Renal cortex interstitium (tissue), 11 donors: ENCODE measurements around the gene CD70. TPM values are rescaled to one million over a fixed set of nuclear protein-coding genes. Genes with fewer than 3 reads are reported as not detected.
"Not testable (repeated sequence)": the region's sequence is repeated elsewhere in the genome, so short reads cannot be mapped to it uniquely, and the experiment has no call there.

Experiments
- DNase-seq, 11 donors: peaks; one replicate each; pipeline ENCODE4 v3.0.0-alpha.2; 2013; ENCODE audit warnings: low read depth in 9 of 11, low spot score in 4 of 11; ENCODE audit errors: extremely low read depth in 1 of 11
- polyA plus RNA-seq, 3 donors: library from polyadenylated mRNA; unstranded; fragments of 120-200 nt; gene quantifications; one replicate each; pipeline ENCODE4 v1.2.1, GENCODE V29; 2013; ENCODE audit not compliant: insufficient read length in 3 of 3

Gene CD70
- polyA plus RNA-seq, 3 donors = 0.19 TPM; not detected in 2

GRCh38 chr19:6579450-6580178 is 11.3 kb downstream of the CD70 start:
- DNase-seq = no peak

GRCh38 chr19:6577476-6578125 is 13.3 kb downstream of the CD70 start:
- no peak for DNase-seq

DNA sequence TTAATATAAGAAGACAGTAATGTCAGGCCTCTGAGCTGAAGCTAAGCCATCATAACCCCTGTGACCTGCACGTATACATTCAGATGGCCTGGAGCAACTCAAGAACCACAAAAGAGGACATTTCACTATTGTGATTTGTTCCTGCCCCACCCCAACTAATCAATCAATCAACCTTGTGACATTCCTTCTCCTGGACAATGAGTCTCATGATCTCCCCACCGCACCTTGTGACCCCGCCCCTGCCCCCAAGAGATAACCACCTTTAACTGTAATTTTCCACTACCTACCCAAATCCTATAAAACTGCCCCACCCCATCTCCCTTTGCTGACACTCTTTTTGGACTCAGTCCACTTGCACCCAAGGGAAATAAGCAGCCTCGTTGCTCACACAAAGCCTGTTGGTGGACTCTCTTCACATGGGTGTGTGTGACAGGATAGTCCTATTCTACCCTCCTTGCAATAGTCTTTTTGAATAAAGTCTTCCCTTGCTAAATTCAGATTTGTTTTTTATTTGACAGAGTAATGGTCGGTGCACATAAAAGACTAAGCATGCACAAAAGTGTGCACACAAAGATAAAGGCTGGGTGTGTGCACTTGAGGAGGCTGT is 14.0 kb downstream of the CD70 start:
- DNase-seq = no peak

- DNase-seq = no peak
Observed at GRCh38 chr19:6573350-6573749, 17.6 kb downstream of the CD70 start.

DNA sequence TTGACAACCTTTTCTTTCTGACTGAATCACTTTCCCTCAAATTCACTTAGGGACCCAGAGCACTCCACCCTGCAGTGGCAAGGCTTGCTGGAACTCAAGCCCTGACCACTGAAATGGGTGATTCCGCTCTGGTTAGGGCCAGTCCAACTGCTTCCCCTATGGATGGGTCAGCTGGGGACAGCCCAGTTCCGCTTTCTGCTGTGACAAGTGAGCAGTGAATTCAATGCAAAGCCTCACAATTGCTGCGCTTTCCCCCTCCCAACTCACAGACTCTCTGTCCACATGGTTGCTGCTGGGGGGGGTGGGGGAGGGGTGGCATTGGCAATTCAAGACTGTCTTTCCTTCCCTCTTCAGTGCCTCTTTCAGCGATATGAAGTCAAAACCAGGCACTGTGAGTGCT is 18.7 kb downstream of the CD70 start:
- no peak for DNase-seq

GRCh38 chr19:6571167-6571566 is 19.8 kb downstream of the CD70 start:
- DNase-seq = no peak

DNA sequence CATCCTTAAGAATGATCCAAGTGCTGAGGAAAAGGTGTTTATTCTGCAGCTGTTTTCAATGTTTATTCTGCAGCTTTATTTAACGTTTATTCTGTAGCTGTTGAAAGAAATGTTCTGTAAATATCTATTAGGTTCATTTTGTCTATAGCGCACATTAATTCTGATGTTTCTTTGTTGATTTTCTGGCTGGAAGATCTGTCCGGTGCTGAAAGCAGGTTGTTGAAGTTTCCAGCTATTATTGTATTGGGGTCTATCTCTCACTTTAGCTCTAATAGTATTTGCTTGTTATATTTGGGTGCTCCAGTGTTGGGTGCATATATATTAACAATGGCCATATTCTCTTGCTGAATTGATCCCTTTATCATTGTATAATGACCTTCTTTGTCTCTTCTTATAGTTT is 20.2 kb downstream of the CD70 start:
- no peak for DNase-seq

GRCh38 chr19:6568816-6569215 is 22.1 kb downstream of the CD70 start:
- DNase-seq = no peak

- DNase-seq = no peak
Observed at GRCh38 chr19:6568010-6568526, 22.9 kb downstream of the CD70 start.

GRCh38 chr19:6566727-6567126 is 24.2 kb downstream of the CD70 start:
- not testable (repeated sequence) for DNase-seq

DNA sequence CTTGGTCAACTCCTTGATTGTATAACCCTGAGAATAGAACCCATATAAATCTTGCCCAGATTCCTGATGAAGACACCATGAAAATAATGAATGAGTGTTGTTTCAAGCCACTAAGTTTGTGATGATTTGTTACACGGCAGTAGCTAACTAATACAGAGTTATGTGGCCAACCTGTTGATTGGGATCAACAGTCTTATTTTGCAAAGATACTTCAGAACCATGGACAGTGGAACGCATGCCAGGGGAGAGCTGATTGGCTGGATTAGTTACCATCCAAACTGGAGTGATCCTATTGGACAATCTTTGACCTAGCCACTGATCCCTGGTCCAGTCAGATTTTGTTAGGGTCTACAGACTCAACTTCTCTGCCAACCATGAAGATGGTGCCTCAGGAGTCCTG is 26.6 kb downstream of the CD70 start:
- DNase-seq = no peak

- DNase-seq = not testable (repeated sequence)
Observed at GRCh38 chr19:6562437-6562836, 28.5 kb downstream of the CD70 start.

DNA sequence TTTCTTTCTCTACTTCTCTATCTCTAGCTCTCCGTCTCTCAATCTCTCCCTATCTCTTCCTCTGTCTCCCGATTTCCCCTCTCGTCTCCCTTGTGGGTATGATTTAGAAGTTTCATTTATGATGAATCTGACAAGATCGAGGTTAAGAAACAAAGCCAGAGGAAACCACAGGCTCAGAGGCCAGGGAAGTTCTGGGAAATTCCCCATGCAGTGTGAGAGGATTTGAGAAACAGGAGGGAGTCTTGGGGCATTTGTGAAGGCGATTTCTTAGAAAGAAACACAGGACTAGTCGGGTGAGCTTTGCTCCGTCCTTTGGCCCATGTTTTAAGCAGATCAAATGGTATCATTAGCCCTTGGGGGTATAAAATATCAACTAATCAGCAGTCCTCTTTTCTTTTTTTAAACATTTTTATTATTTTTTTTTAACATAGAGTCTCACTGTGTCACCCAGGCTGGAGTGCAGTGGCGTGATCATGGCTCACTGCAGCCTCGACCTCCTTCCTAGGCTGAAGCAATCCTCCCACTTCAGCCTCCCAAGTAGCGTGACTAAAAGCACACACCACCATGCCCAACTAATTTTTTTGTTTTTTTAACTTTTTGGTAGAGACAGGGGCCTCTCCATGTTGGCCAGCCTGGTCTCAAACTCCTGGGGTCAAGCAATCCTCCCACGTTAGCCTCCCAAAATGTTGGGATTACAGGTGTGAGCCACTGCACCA is 34.3 kb downstream of the CD70 start:
- no peak for DNase-seq

GRCh38 chr19:6556043-6556449 is 34.9 kb downstream of the CD70 start:
- no peak for DNase-seq

- DNase-seq = no peak
Observed at GRCh38 chr19:6551607-6552450, 39.1 kb downstream of the CD70 start.

DNA sequence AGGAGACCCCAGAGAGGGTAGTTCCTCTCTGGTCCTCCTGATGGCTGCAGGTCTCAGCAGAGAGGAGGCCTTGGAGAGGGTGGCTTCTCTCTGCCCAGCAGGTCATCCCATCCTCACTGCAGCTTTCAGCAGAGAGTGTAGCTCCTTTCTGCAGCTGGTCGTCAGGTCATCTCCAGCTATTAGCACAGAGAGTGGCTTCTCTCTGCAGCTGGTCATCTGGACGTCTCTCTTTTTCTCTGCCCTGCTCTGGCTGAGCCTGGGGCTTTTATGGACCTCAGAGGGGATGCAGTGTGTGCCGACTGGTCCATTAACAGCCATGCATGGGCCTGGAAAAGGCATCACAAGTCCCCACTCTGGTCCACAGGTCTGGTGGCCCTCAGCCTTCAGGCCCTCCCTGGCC is 39.9 kb downstream of the CD70 start:
- no peak for DNase-seq

- not testable (repeated sequence) for DNase-seq
Observed at GRCh38 chr19:6550679-6551078, 40.3 kb downstream of the CD70 start.

DNA sequence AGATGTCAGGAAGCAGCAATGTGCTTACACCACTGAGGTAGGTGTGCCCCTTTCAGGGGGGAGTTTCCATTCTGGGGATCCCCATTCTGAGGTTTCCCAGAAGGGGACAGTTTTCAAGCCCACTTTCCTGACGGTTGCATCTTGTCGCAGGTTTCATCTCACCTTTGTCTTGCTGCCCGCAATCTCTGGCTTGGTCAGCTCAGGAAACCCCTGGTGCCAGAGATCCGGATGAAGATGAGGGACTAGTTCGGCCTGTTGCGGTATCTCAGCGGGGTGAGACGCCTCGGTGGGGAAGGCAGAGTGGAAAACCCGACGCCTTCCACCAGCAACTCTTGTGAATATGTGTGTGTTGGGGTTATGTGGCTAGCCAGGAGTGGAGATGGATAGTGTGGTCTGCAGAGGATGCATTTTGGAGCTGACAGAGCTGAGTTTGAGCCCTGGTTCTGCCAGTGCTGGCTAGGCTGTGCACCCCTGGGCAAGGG is 47.0 kb downstream of the CD70 start:
- no peak for DNase-seq
